Kidney tubule cell (primary cell): ENCODE measurements around the gene ADAMTS2.

Source experiments
- DNase-seq: peaks from one replicate; pipeline ENCODE4 v3.0.0-alpha.2; 2018; ENCODE audit warnings: low spot score

Gene ADAMTS2

GRCh38 chr5:179254638-179255271, 90.5 kb downstream of the ADAMTS2 start:
- no peak for DNase-seq

- DNase-seq = no peak
Measured at GRCh38 chr5:179253730-179254129, 91.5 kb downstream of the ADAMTS2 start.

- no peak for DNase-seq
Measured at GRCh38 chr5:179251276-179251969, 93.8 kb downstream of the ADAMTS2 start.

- no peak for DNase-seq
Measured at GRCh38 chr5:179250561-179251225, 94.6 kb downstream of the ADAMTS2 start.

- no peak for DNase-seq
Measured at GRCh38 chr5:179246227-179246626, 99.0 kb downstream of the ADAMTS2 start.

- no peak for DNase-seq
Measured at GRCh38 chr5:179245031-179245430, 100.2 kb downstream of the ADAMTS2 start.

- DNase-seq = no peak
Measured at GRCh38 chr5:179244044-179244443, 101.2 kb downstream of the ADAMTS2 start.

GRCh38 chr5:179243333-179243732, 101.9 kb downstream of the ADAMTS2 start:
- DNase-seq = no peak

GRCh38 chr5:179242676-179243075, 102.6 kb downstream of the ADAMTS2 start:
- no peak for DNase-seq

- DNase-seq = no peak
Measured at GRCh38 chr5:179241764-179242370, 103.4 kb downstream of the ADAMTS2 start.

- DNase-seq = no peak
Measured at GRCh38 chr5:179241175-179241574, 104.1 kb downstream of the ADAMTS2 start.

- DNase-seq = no peak
Measured at GRCh38 chr5:179240561-179240960, 104.7 kb downstream of the ADAMTS2 start.

- DNase-seq = no peak
Measured at GRCh38 chr5:179239256-179240135, 105.8 kb downstream of the ADAMTS2 start.

- DNase-seq = no peak
Measured at GRCh38 chr5:179238628-179238970, 106.7 kb downstream of the ADAMTS2 start.

- DNase-seq = no peak
Measured at GRCh38 chr5:179237770-179238627, 107.3 kb downstream of the ADAMTS2 start.

- no peak for DNase-seq
Measured at GRCh38 chr5:179235416-179236400, 109.6 kb downstream of the ADAMTS2 start.

- no peak for DNase-seq
Measured at GRCh38 chr5:179234563-179235135, 110.6 kb downstream of the ADAMTS2 start.

- no peak for DNase-seq
Measured at GRCh38 chr5:179233909-179234562, 111.2 kb downstream of the ADAMTS2 start.
